ENCODE data around the gene NEFH. TPM values are rescaled to one million over a fixed set of nuclear protein-coding genes. Genes with fewer than 3 reads are reported as not detected.
A peak's percentile ranks its signal among the peaks of the same experiment; 100 is the strongest.

Gene NEFH
- total and polyA plus RNA-seq, 2 donors (not counting 1 experiment from before 2014, with no cell fraction given), result 0.04 to 0.10 TPM

GRCh38 chr22:29510542-29510941 is 30.5 kb downstream of the NEFH start:
- Mint-ChIP-seq H3K9me3 (ENCODE audit: insufficient read depth) (no peaks in the 10 kb centered on the region), H3K4me1 (peaks cover 3% of the 10 kb centered on the region), H3K27ac (peak overlapping the region; percentile 50), H3K27me3 (no peaks in the 10 kb centered on the region), H3K4me3 (no peak overlapping the region)
- H4K20me1 ChIP-seq (ENCODE audit: control insufficient read depth, insufficient read depth, low read length, poor library complexity, severe bottlenecking), result no peaks in the 10 kb centered on the region
- no peaks in the 10 kb centered on the region for H3K27me3 ChIP-seq (replicated peaks in 1 of 4; ENCODE audit: control extremely low read depth in 1 of 4, control insufficient read depth in 3 of 4, insufficient read depth in 4 of 4, low read length in 3 of 4)
- ChIA-PET CTCF (interaction anchor here (1.0 to 2.6 kb wide), 2 partner anchors 8 to 114 kb away, joined by 4 to 12 read pairs; no protein-coding TSS in a partner anchor), POLR2A (no interaction called here)
- no peak for TF ChIP-seq EZH2 (IDR thresholded peaks at IDR 0.05; ENCODE audit: borderline replicate concordance, insufficient read depth, low read depth, low read length, poor library complexity, severe bottlenecking)
- TF ChIP-seq CTCF (IDR thresholded peaks at IDR 0.05), result no peak
- no peak overlapping the region for H2AFZ ChIP-seq (ENCODE audit: insufficient read depth, low read depth, low read length, poor library complexity, severe bottlenecking)
- 100% methylated on average over 1 of the region's 2 CpGs for WGBS (ENCODE audit: insufficient coverage)
- no peaks in the 10 kb centered on the region for H3K79me2 ChIP-seq (ENCODE audit: control insufficient read depth, insufficient read depth, low read length)
- H3K4me3 ChIP-seq (ENCODE audit: control extremely low read depth in 1 of 5, extremely low read depth in 1 of 5, insufficient read depth in 1 of 5, low read depth in 2 of 5, low read length in 4 of 5), result no peak overlapping the region
- H3K4me2 ChIP-seq (replicated peaks; ENCODE audit: low read depth, low read length, poor library complexity, severe bottlenecking), result no peak overlapping the region
- no peaks in the 10 kb centered on the region for H3K4me1 ChIP-seq (ENCODE audit: control insufficient read depth in 2 of 2, insufficient read depth in 2 of 2, low read length in 2 of 2)
- H3K9ac ChIP-seq (ENCODE audit: low read length), result no peak overlapping the region
- ATAC-seq (ENCODE audit: low read depth) (no peak), DNase-seq (no peak)
- H3K36me3 ChIP-seq (replicated peaks in 1 of 2; ENCODE audit: control extremely low read depth in 1 of 2, control insufficient read depth in 1 of 2, extremely low read depth in 1 of 2, insufficient read depth in 2 of 2, low read length in 1 of 2), result peaks cover 0 to 59% of the 10 kb centered on the region in 2 experiments
- intact Hi-C loops (cut with micrococcal nuclease), result no loop called here
- H3K9me3 ChIP-seq (ENCODE audit: control extremely low read depth in 1 of 3, control insufficient read depth in 2 of 3, insufficient read depth in 1 of 3, low read length in 2 of 3), result no peaks in the 10 kb centered on the region
- H3K27ac ChIP-seq (ENCODE audit: low read length in 2 of 2), result no peak overlapping the region

- H3K9ac ChIP-seq (ENCODE audit: low read length), result no peak overlapping the region
- H3K9me3 Mint-ChIP-seq (ENCODE audit: insufficient read depth), result no peaks in the 10 kb centered on the region
Observed at GRCh38 chr22:29511126-29511862, 31.3 kb downstream of the NEFH start.

More at GRCh38 chr22:29511126-29511862, 31.3 kb downstream of the NEFH start:
- Histone ChIP-seq H3K4me1 (ENCODE audit: control insufficient read depth in 2 of 2, insufficient read depth in 2 of 2, low read length in 2 of 2) (no peaks in the 10 kb centered on the region), H3K36me3 (replicated peaks in 1 of 2; ENCODE audit: control extremely low read depth in 1 of 2, control insufficient read depth in 1 of 2, extremely low read depth in 1 of 2, insufficient read depth in 2 of 2, low read length in 1 of 2) (peaks cover 0 to 62% of the 10 kb centered on the region in 2 experiments), H3K9me3 (ENCODE audit: control extremely low read depth in 1 of 3, control insufficient read depth in 2 of 3, insufficient read depth in 1 of 3, low read length in 2 of 3) (no peaks in the 10 kb centered on the region), H3K4me2 (replicated peaks; ENCODE audit: low read depth, low read length, poor library complexity, severe bottlenecking) (no peak overlapping the region), H2AFZ (ENCODE audit: insufficient read depth, low read depth, low read length, poor library complexity, severe bottlenecking) (no peak overlapping the region), H3K79me2 (ENCODE audit: control insufficient read depth, insufficient read depth, low read length) (no peaks in the 10 kb centered on the region), H3K4me3 (ENCODE audit: control extremely low read depth in 1 of 5, extremely low read depth in 1 of 5, insufficient read depth in 1 of 5, low read depth in 2 of 5, low read length in 4 of 5) (no peak overlapping the region), H4K20me1 (ENCODE audit: control insufficient read depth, insufficient read depth, low read length, poor library complexity, severe bottlenecking) (no peaks in the 10 kb centered on the region), H3K27ac (ENCODE audit: low read length in 2 of 2) (no peak overlapping the region), H3K27me3 (replicated peaks in 1 of 4; ENCODE audit: control extremely low read depth in 1 of 4, control insufficient read depth in 3 of 4, insufficient read depth in 4 of 4, low read length in 3 of 4) (no peaks in the 10 kb centered on the region)
- Mint-ChIP-seq H3K27ac (no peak overlapping the region), H3K27me3 (no peaks in the 10 kb centered on the region), H3K4me1 (peaks cover 3% of the 10 kb centered on the region), H3K4me3 (no peak overlapping the region)
- CTCF ChIA-PET, result interaction anchor here (1.0 to 2.6 kb wide), 2 partner anchors 9 to 115 kb away, joined by 4 to 12 read pairs; no protein-coding TSS in a partner anchor
- 92% methylated on average over 8 of the region's 8 CpGs for WGBS (ENCODE audit: insufficient coverage)
- TF ChIP-seq EZH2 (IDR thresholded peaks at IDR 0.05; ENCODE audit: borderline replicate concordance, insufficient read depth, low read depth, low read length, poor library complexity, severe bottlenecking), result no peak
- no peak for TF ChIP-seq CTCF (IDR thresholded peaks at IDR 0.05)
- DNase-seq, result no peak
- intact Hi-C loops (cut with micrococcal nuclease), result no loop called here
- POLR2A ChIA-PET, result no interaction called here
- ATAC-seq (ENCODE audit: low read depth), result no peak
